Right kidney (tissue), 9 donors: Measurements from ENCODE around the gene PDIA6.

Experiments
- DNase-seq: peaks from one replicate; pipeline ENCODE4 v3.0.0-alpha.2; 2016
- long read RNA-seq, 8 donors: transcript quantifications; one replicate each; lab custom pipeline, GENCODE V29; 2026

The PDIA6 gene, protein sequence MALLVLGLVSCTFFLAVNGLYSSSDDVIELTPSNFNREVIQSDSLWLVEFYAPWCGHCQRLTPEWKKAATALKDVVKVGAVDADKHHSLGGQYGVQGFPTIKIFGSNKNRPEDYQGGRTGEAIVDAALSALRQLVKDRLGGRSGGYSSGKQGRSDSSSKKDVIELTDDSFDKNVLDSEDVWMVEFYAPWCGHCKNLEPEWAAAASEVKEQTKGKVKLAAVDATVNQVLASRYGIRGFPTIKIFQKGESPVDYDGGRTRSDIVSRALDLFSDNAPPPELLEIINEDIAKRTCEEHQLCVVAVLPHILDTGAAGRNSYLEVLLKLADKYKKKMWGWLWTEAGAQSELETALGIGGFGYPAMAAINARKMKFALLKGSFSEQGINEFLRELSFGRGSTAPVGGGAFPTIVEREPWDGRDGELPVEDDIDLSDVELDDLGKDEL
- long read RNA-seq, donor 1, transcript PDIA6-201 (13 exons, 2,338 nt), result major isoform, 170 of 235 reads
- long read RNA-seq, donor 1, partial matches to known transcripts, result 64 of 235 reads
- long read RNA-seq, donor 1, other reads (novel, unspliced or antisense), result 0 of 235 reads
- long read RNA-seq, donor 2, transcript PDIA6-201 (13 exons, 2,338 nt), result major isoform, 84 of 174 reads
- long read RNA-seq, donor 2, partial matches to known transcripts, result 90 of 174 reads
- long read RNA-seq, donor 2, other reads (novel, unspliced or antisense), result 0 of 174 reads
- long read RNA-seq, donor 3, transcript PDIA6-201 (13 exons, 2,338 nt), result major isoform, 78 of 104 reads
- long read RNA-seq, donor 3, partial matches to known transcripts, result 21 of 104 reads
- long read RNA-seq, donor 3, other reads (novel, unspliced or antisense), result 5 of 104 reads
- long read RNA-seq, donor 4, transcript PDIA6-201 (13 exons, 2,338 nt), result major isoform, 112 of 191 reads
- long read RNA-seq, donor 4, partial matches to known transcripts, result 79 of 191 reads
- long read RNA-seq, donor 4, other reads (novel, unspliced or antisense), result 0 of 191 reads
- long read RNA-seq, donor 5, transcript PDIA6-201 (13 exons, 2,338 nt), result major isoform, 149 of 175 reads
- long read RNA-seq, donor 5, partial matches to known transcripts, result 26 of 175 reads
- long read RNA-seq, donor 5, other reads (novel, unspliced or antisense), result 0 of 175 reads
- long read RNA-seq, donor 6, transcript PDIA6-201 (13 exons, 2,338 nt), result major isoform, 119 of 209 reads
- long read RNA-seq, donor 6, partial matches to known transcripts, result 89 of 209 reads
- long read RNA-seq, donor 6, other reads (novel, unspliced or antisense), result 0 of 209 reads
- long read RNA-seq, donor 7, transcript PDIA6-201 (13 exons, 2,338 nt), result major isoform, 177 of 290 reads
- long read RNA-seq, donor 7, partial matches to known transcripts, result 107 of 290 reads
- long read RNA-seq, donor 7, other reads (novel, unspliced or antisense), result 5 of 290 reads
- long read RNA-seq, donor 8, transcript PDIA6-201 (13 exons, 2,338 nt), result major isoform, 131 of 157 reads
- long read RNA-seq, donor 8, partial matches to known transcripts, result 25 of 157 reads
- long read RNA-seq, donor 8, other reads (novel, unspliced or antisense), result 0 of 157 reads

GRCh38 chr2:10812362-10813162 is at the start of gene PDIA6:
TSS of gene PDIA6 (minus strand) at chr2:10812785. CDS start at chr2:10812696, 89 bp downstream.
- DNase-seq, result peak; percentile 94

DNA sequence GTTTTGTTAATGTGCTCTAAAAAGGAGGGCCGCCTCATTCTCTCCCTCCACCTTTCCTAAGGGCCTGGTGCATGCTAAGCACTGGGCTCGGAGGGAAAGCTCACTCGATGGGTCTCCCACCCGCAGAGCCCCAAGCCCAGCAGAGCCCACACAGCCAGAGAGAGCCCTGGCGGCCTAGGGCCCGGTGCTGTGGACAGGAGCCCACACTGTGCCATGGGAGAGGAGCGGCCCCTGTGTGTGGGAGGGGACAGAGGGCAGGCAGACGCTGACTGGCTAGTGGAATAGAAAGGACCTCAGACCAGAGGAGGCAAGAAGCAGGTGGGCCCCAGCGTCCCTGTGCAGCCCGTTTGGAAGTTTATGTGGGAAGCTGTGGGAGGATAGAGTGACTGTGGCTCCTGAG is 49.7 kb upstream of the PDIA6 start:
- DNase-seq, result no peak

GRCh38 chr2:10861765-10862164 is 49.2 kb upstream of the PDIA6 start:
- no peak for DNase-seq

DNA sequence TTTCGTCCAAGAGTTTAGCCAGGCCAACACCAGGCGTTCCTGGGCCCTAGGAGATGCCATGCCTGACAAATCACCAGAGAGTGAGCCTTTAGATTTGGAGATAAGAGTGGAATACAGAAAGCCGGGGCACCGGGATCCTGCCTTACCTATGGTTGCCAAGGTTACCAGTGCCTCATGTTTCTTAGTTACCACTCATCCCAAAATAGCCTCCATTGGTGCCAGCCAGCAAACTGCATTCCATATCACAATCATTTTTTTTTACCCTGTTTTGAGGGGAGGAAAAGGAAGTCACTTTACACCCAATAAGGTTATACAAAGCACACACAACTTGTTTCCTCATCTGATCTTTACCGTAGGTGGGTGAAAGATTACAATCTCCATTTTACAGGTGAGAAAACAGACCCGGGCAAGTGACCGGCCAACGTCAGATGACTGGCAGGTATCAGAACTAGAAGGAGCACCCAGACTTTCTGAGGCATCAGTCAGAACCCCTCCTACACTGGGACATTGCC is 48.3 kb upstream of the PDIA6 start:
- no peak for DNase-seq

DNA sequence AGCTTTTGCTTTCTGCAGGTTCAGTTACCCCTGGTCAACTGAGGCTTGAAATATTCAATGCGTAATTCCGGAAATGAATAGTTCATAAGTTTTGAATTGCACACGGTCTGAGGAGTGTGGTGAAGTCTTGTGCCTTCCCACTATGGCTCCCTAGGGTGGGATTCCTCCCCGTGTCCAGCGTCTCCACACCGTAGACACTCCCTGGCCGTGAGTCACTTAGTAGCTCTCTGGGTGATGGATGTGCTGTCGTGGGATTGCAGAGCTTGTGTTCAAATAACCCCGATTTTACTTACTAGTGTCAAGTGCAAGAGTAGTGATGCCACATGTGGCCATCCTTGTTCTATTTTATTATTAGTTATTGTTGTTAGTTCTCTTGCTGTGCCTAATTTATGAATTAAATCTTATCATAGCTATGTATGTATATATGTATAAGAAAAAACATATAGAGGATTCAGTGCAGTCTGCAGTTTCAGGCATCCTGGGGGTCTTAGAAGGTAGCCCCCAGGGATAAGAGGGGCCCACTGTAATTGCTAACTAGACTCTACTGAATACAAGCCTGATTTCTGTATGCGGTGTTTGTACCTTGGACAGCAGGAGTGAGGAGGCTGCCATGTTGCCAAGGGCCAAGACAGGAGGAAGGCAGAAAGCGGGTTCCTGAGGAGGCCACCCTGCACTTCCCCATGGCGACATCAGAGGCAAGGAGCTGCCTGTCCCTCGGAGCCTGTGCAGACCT is 47.7 kb upstream of the PDIA6 start:
- DNase-seq, result no peak

- no peak for DNase-seq
Observed at GRCh38 chr2:10859278-10859677, 46.7 kb upstream of the PDIA6 start.

- DNase-seq, result no peak
Observed at GRCh38 chr2:10848541-10848940, 36.0 kb upstream of the PDIA6 start.

DNA sequence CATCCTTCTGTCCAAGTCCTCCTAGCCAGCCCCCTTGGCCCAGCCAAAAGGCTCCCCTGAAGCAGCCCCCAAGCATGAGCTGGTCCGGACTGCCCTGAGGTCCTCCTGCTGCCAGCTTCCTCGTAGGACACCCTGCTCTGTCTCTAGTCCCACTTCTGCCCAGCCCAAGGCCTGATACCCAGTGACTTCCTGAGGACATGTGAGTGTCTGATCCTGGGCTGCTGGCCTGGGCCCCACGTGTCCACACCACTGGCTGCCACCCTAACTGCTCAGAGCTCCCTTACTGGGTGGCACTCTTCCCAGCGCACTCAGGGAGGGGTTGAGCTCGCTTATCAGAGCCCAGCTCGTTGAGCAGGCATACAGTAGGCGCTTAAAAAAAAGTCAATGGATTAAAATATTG is 34.4 kb upstream of the PDIA6 start:
- no peak for DNase-seq

DNA sequence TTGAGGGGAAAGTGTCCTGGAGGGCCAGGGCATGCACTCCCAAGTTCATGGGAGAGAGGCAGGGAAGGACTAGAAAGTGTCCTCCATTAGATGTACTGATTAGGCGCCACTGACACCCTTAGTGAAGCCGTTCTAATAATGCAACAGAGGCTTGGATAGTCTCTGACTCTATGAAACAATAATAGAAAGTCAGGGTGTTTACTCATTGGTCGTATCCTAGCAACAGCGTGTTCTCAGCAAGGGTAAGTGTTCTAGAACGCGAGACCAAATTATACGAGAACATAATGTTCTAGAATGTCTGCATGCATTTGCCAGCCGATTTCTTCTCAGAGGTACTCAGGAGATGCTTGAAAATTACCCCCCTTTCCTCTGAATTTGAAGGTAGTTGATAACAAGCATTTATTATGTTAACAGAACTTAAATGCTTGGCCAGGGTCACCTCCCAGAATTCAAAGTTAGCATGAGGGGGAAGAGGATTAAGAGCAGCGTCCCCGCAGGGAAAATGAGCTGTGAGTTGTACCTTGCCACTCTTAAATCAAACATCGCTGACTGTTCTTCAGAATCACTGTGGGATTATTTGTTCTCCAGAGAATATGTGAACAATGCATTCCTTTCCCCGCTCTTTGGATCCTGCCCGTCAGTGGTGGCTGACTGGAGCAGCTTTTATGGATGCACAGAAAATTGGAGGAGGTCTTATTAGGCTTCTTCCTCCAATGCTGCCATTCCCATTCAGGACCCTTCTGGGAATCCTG is 33.7 kb upstream of the PDIA6 start:
- DNase-seq, result no peak

GRCh38 chr2:10845640-10846039 is 33.1 kb upstream of the PDIA6 start:
- DNase-seq, result no peak

GRCh38 chr2:10844097-10844496 is 31.5 kb upstream of the PDIA6 start:
- no peak for DNase-seq

GRCh38 chr2:10842506-10842905 is 29.9 kb upstream of the PDIA6 start:
- no peak for DNase-seq

DNA sequence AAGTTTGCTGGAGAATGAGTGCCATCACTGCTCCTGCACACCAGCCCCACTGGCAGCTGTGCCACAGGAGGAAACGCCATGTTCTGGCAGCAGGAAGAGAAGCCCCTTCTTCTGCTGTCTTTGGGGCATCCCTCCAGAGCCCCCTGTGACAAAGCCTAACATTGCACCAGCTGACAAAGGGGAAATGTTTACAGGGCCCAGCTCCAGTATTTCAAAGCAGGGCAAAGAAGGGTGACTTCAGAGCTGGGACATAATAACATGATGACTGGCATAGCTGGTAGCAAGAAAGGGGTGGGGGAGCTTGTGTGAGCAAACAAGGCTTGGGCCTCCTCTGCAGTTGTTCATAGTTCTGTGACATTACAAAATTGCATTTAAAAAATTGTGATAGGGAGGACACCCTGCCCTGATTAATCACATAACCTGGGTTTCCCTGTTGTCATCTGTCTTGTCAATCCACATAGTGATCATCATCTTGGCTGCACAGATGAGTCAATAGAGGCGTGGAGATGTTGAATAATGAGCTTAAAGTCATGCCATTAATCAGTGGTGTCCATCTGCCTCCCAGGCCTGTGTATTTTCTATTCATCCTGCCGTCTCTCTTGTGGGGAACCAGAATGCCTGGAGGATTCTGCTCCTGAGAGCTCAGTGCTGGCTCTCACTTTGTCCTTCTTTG is 29.1 kb upstream of the PDIA6 start:
- no peak for DNase-seq

- no peak for DNase-seq
Observed at GRCh38 chr2:10839813-10840212, 27.2 kb upstream of the PDIA6 start.

- DNase-seq, result no peak
Observed at GRCh38 chr2:10838734-10839133, 26.1 kb upstream of the PDIA6 start.

- no peak for DNase-seq
Observed at GRCh38 chr2:10837298-10838266, 25.0 kb upstream of the PDIA6 start.
